AG09319 (cell line): ENCODE data around the gene GARRE1.
"Not testable (repeated sequence)": the region's sequence is repeated elsewhere in the genome, so short reads cannot be mapped to it uniquely, and the experiment has no call there.

ENCODE experiments used
- DNase-seq: peaks from one replicate; pipeline ENCODE4 v3.0.0-alpha.2; 2010; ENCODE audit warnings: low read depth; ENCODE audit errors: extremely low read depth
- CTCF ChIP-seq: IDR thresholded peaks from 2 replicates; pipeline ENCODE4 v1.5.1; 2011; ENCODE audit warnings: low read depth, mild to moderate bottlenecking, inconsistent platforms, low read length, moderate library complexity

GARRE1 gene

DNA sequence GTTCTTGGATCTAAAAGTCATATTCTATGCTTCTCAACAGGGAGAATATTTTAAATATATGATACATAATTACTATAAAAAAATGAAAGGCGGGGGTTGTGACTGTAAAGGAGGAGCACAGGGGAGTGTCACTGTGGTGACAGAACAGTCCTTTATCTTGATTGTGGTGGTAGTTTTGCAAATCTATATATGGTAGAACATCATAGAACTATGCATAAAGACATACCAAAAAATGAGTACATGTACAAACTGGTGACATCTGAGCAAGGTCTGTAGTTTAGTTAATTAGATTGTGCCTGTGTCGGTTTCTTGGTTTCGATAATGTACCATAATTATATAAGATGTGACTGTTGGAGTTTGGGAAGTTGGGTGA lies 38.7 kb upstream of the GARRE1 start:
- TF ChIP-seq CTCF: no peak
- no peak for DNase-seq

GRCh38 chr19:34216745-34217219 lies 37.6 kb upstream of the GARRE1 start:
- DNase-seq: not testable (repeated sequence)

DNA sequence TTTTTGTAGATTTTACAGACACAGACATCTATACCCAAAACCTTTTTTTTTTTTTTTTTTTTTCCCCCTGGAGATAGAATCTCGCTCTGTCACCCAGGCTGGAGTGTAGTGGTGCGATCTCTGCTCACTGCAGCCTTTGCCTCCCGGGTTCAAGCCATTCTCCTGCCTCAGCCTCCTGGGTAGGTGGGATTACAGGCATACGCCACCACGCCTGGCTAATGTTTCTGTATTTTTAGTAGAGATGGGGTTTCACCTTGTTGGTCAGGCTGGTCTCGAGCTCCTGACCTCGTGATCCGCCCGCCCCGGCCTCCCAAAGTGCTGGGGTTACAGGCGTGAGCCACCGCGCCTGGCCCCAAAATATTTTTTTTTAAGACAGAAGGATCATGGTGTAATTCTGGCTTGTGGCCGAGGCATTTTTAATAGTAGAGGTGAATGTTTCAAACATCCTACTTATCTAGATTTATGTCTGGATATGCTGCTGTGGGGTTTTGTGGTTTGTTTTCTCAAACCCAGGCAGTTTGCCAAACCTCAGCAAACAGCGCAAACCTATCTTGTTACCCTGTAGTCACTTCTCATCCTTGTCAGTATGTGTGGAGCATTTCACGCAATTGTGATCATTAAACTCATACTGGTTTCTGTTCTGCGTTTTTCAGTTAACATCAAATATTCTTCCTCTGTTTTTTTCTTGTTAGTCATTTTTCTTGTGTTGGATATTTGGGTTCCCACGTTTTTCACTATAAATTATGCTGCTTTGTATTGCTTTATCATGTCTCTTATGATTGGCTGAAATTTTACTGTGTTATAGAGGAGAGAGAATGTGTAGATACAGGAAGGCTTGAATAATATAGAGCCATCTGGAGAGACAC lies 36.2 kb upstream of the GARRE1 start:
- no peak for TF ChIP-seq CTCF
- DNase-seq: peak; percentile 82

DNA sequence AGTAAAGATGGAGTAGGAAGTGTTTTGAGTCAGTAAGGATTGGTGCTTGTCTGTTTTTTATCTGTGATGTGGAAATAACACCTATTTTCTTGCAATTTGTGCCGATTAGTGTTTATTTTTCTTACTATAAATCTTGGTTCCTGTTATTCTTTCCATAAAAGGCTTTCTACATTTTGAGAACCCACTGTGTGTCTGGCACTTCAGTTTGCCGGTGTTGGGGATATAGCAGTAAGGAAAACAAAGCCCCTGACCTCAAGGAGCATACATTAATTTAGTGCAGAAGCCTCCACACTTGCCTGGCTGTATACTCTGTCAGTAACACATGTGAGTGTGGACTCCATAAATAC lies 35.6 kb upstream of the GARRE1 start:
- TF ChIP-seq CTCF: no peak
- DNase-seq: no peak

DNA sequence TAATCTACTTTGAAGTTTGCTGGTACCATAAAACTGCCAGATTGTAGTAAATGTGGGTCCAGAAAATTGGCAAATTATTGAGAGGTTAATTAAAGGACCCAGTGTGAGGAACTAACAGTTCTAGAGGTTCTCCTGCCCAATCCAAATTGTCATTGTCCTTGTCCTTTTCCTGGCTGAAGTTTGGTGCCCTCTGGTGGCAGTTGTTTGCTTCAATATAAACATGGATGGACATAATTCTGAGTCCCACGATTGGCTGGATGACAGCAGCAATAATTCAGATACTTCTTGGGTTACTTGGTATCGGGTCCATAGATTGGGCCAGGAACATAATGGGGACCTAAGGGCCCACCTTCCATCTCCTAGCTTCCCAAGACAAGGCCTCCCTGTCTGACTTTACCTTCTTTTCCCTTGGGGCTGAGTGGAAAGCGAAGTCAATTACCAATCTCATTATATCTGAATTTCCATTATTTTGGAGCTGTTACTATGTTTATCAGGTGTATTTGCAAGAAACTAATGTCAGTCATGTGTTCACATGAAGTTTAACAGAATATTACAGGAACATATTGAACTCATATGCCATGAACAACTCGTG lies 33.8 kb upstream of the GARRE1 start:
- peak; percentile 14 for DNase-seq
- peak; percentile 73 for TF ChIP-seq CTCF

DNA sequence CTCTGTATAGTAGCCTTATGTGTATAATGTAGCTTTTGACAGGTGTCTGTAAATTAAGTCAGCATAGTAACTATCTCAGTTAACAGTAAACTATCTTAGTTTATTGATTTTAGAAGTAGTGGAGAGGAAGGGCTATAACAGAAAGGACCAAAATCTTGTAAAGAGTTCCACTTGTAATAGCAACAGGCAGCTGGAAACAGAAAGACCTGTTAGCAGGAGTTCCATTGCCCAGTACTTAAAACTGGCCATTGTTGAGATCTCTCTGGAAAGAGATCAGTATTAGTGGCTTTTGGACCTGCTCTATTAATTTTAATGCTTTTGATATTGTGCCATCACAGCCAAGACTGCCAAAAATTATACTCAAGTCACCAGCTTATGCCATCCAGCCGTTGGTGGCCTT lies 32.0 kb upstream of the GARRE1 start:
- DNase-seq: no peak
- no peak for TF ChIP-seq CTCF

- TF ChIP-seq CTCF: no peak
- DNase-seq: no peak
Observed at GRCh38 chr19:34224996-34225658, 29.2 kb upstream of the GARRE1 start.
